Activated CD8-positive, alpha-beta T cell treated with anti-CD3 and anti-CD28 coated beads for 36 hours (primary cell): ENCODE measurements around the gene BRK1. TPM values are rescaled to one million over a fixed set of nuclear protein-coding genes. Genes with fewer than 3 reads are reported as not detected.
"Not testable (repeated sequence)": the region's sequence is repeated elsewhere in the genome, so short reads cannot be mapped to it uniquely, and the experiment has no call there.

Source experiments
- ATAC-seq: fragments of 200-7000 bp; cut with Tn5 transposase; one replicate; pipeline ENCODE4 v1.10.0; 2021; ENCODE audit warnings: mild to moderate bottlenecking, moderate library complexity
- CTCF ChIA-PET: fragments of 350-600 bp; sonication (Branson Sonifier 250); formaldehyde crosslinking; loops from one replicate; lab custom pipeline; 2021; ENCODE audit warnings: antibody characterized with exemption; lab: Charles Lee
- POLR2A ChIA-PET: fragments of 350-600 bp; sonication (Branson Sonifier 250); formaldehyde crosslinking; loops from one replicate; lab custom pipeline; 2021; ENCODE audit warnings: antibody characterized with exemption; lab: Charles Lee
- DNase-seq: peaks from one replicate; pipeline ENCODE4 v3.0.0-alpha.2; 2020
- H3K27ac Mint-ChIP-seq: one replicate; pipeline ENCODE4 v1.8.0; 2021; ENCODE audit warnings: mild to moderate bottlenecking, mixed read lengths
- H3K27me3 Mint-ChIP-seq: one replicate; pipeline ENCODE4 v1.8.0; 2021; ENCODE audit warnings: mixed read lengths
- H3K36me3 Mint-ChIP-seq: one replicate; pipeline ENCODE4 v1.8.0; 2021; ENCODE audit warnings: low read depth, mixed read lengths
- H3K4me1 Mint-ChIP-seq: one replicate; pipeline ENCODE4 v1.8.0; 2021; ENCODE audit warnings: low read depth, mixed read lengths
- H3K4me3 Mint-ChIP-seq: one replicate; pipeline ENCODE4 v1.8.0; 2021; ENCODE audit warnings: mild to moderate bottlenecking, moderate library complexity, mixed read lengths
- H3K9me3 Mint-ChIP-seq: one replicate; pipeline ENCODE4 v1.8.0; 2021; ENCODE audit warnings: mixed read lengths
- CTCF ChIP-seq: fragments of 200-600 bp; IDR thresholded peaks from one replicate; pipeline ENCODE4 v1.8.0; 2022; ENCODE audit warnings: antibody characterized with exemption, mild to moderate bottlenecking
- intact Hi-C: fragments of 100-400 bp; cut with micrococcal nuclease; formaldehyde crosslinking; loops from one replicate; pipeline ENCODE4 v1.10.0; 2022
- total RNA-seq, 2 experiments: library from RNA; stranded (reverse); gene quantifications; one replicate each; pipeline ENCODE4 v1.2.3, GENCODE V29; 2021

BRK1 gene
- total RNA-seq, 2 experiments from 2014 or later: 107 to 108 TPM

DNA sequence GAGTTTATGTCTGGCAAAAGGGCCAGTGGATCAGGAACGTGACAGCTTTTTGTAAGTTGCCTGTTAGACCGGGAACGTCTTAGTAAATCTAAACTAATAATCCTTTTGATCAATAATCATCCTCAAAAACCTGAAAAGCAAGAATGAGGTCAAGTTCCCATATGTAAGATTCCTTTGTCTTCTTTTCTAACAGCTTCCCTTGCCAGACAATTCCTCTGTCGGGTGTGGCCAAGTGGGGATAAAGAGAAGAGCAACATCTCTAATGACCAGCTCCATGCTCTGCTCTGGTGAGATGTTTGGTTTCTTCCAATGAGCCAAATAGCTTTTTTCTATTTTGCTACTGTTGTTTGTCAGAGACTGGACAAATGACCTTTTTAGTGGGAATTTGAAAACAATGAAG, 27.2 kb upstream of the BRK1 start:
- no peak for TF ChIP-seq CTCF
- DNase-seq: no peak
- CTCF ChIA-PET: no interaction called here
- Mint-ChIP-seq H3K9me3 (no peaks in the 10 kb centered on the region), H3K27me3 (no peaks in the 10 kb centered on the region), H3K4me1 (no peaks in the 10 kb centered on the region), H3K27ac (no peak overlapping the region), H3K4me3 (no peak overlapping the region), H3K36me3 (peaks cover 61% of the 10 kb centered on the region)
- intact Hi-C loops: no loop called here
- no peak for ATAC-seq
- POLR2A ChIA-PET: interaction anchor here (0.6 to 1.4 kb wide), 3 partner anchors 15 to 93 kb away, joined by 3 to 4 read pairs (median 3); no protein-coding TSS in a partner anchor

- H3K4me3 Mint-ChIP-seq: no peak overlapping the region
- H3K9me3 Mint-ChIP-seq: no peaks in the 10 kb centered on the region
- ATAC-seq (no peak), DNase-seq (no peak)
- POLR2A ChIA-PET: no interaction called here
- no peak for TF ChIP-seq CTCF
- no peak overlapping the region for H3K27ac Mint-ChIP-seq
- no peaks in the 10 kb centered on the region for H3K27me3 Mint-ChIP-seq
- CTCF ChIA-PET: no interaction called here
- no peaks in the 10 kb centered on the region for H3K4me1 Mint-ChIP-seq
- intact Hi-C loops: no loop called here
- H3K36me3 Mint-ChIP-seq: peaks cover 58% of the 10 kb centered on the region
These were observed 25.3 kb upstream of the BRK1 start for GRCh38 chr3:10090179-10090578.

DNA sequence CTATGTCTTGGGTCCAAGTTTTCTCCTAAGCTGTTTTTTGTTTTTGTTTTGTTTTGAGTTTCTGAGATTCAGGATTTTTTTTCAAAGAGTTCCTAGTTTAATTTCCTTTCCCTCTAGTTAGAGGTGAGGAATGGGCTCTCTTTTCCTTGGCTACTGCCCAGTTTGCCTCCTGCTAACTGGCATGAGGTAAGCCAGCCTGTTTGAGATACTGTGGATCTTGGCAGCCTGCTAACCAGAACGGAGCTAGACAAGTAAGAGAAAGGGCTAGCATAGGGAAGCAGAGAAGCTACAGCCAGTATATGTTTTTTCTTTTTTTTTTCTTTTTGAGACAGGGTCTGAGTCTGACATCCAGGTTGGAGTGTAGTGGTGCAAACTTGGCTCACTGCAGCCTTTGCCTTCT, 24.7 kb upstream of the BRK1 start:
- H3K9me3 Mint-ChIP-seq, CTCF ChIA-PET, POLR2A ChIA-PET, H3K4me3 Mint-ChIP-seq, H3K27me3 Mint-ChIP-seq, intact Hi-C loops, H3K27ac Mint-ChIP-seq, ATAC-seq, H3K4me1 Mint-ChIP-seq, DNase-seq: not testable (repeated sequence)
- H3K36me3 Mint-ChIP-seq: peaks cover 57% of the 10 kb centered on the region

GRCh38 chr3:10091387-10091786, 24.1 kb upstream of the BRK1 start:
- DNase-seq, H3K9me3 Mint-ChIP-seq, H3K27ac Mint-ChIP-seq, H3K27me3 Mint-ChIP-seq, CTCF ChIA-PET, H3K4me3 Mint-ChIP-seq, intact Hi-C loops, ATAC-seq, H3K4me1 Mint-ChIP-seq, POLR2A ChIA-PET: not testable (repeated sequence)
- peaks cover 54% of the 10 kb centered on the region for H3K36me3 Mint-ChIP-seq

DNA sequence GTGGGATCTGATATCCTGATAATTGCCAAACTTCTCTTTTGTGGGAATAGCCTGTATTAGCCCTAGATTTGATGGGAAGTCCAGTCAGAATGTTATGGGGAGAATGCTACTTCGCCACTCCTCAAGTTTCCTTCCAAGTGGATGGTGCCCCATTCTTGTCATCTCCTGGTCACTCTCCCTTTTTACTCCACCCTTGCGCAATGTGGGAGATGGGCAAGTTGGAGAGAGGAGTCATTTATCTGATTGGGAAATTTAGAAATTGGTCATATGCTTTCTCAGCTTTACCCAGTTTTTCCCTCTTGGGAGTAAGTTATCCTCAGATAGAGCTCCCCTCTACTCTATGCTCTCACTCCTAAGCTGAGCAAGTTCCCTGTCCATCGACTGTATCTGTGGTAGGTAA, 21.8 kb upstream of the BRK1 start:
- Mint-ChIP-seq H3K4me3 (no peak overlapping the region), H3K4me1 (no peaks in the 10 kb centered on the region), H3K36me3 (peaks cover 46% of the 10 kb centered on the region), H3K27ac (no peak overlapping the region), H3K27me3 (no peaks in the 10 kb centered on the region), H3K9me3 (no peaks in the 10 kb centered on the region)
- ChIA-PET CTCF (no interaction called here), POLR2A (no interaction called here)
- DNase-seq: no peak
- ATAC-seq: no peak
- no peak for TF ChIP-seq CTCF
- intact Hi-C loops: no loop called here

- intact Hi-C loops: no loop called here
These were observed 16.4 kb upstream of the BRK1 start for GRCh38 chr3:10099041-10099440.

More at GRCh38 chr3:10099041-10099440, 16.4 kb upstream of the BRK1 start:
- CTCF ChIA-PET: interaction anchor here (1.1 kb wide), 1 partner anchor 14 kb away, joined by 4 read pairs; no protein-coding TSS in a partner anchor
- peaks cover 39% of the 10 kb centered on the region for H3K36me3 Mint-ChIP-seq
- TF ChIP-seq CTCF: no peak
- POLR2A ChIA-PET: interaction anchor here (1.0 kb wide), 1 partner anchor 111 kb away, joined by 4 read pairs; no protein-coding TSS in a partner anchor
- DNase-seq (no peak), ATAC-seq (no peak)
- H3K4me3 Mint-ChIP-seq: no peak overlapping the region
- H3K9me3 Mint-ChIP-seq: no peaks in the 10 kb centered on the region
- no peaks in the 10 kb centered on the region for H3K27me3 Mint-ChIP-seq
- H3K4me1 Mint-ChIP-seq: no peaks in the 10 kb centered on the region
- H3K27ac Mint-ChIP-seq: no peak overlapping the region
